HG02759 (cell line): Measurements from ENCODE around the gene PALM.

Experiments used
- ATAC-seq: cut with Tn5 transposase; IDR thresholded peaks from one replicate; pipeline ENCODE4 v1.9.1; 2021; ENCODE audit warnings: mild to moderate bottlenecking, moderate library complexity; ENCODE audit not compliant: unreplicated experiment

Gene PALM

GRCh38 chr19:750640-751423 is 42.1 kb downstream of the PALM start, which contains the start of gene MISP:
Gene MISP, plus strand, starts transcription at chr19:751112. Its CDS starts 5,835 bp downstream, at chr19:756947.
- no peak for ATAC-seq

- ATAC-seq = no peak
Observed at GRCh38 chr19:751501-752341, 43.0 kb downstream of the PALM start.

GRCh38 chr19:752652-753517 is 44.1 kb downstream of the PALM start:
- ATAC-seq = no peak

- ATAC-seq = no peak
Observed at GRCh38 chr19:754530-754929, 45.8 kb downstream of the PALM start.

GRCh38 chr19:755063-755462 is 46.3 kb downstream of the PALM start:
- no peak for ATAC-seq

- no peak for ATAC-seq
Observed at GRCh38 chr19:756236-756635, 47.5 kb downstream of the PALM start.

GRCh38 chr19:756821-757688 is 48.3 kb downstream of the PALM start:
- ATAC-seq = no peak

GRCh38 chr19:757811-758668 is 49.3 kb downstream of the PALM start:
- no peak for ATAC-seq

- no peak for ATAC-seq
Observed at GRCh38 chr19:763181-763580, 54.4 kb downstream of the PALM start.

- ATAC-seq = no peak
Observed at GRCh38 chr19:763869-764268, 55.1 kb downstream of the PALM start.

GRCh38 chr19:764301-764700 is 55.6 kb downstream of the PALM start:
- ATAC-seq = no peak

- ATAC-seq = no peak
Observed at GRCh38 chr19:765179-765738, 56.5 kb downstream of the PALM start.

GRCh38 chr19:768424-768823 is 59.7 kb downstream of the PALM start:
- ATAC-seq = no peak

GRCh38 chr19:769616-770015 is 60.9 kb downstream of the PALM start:
- no peak for ATAC-seq

- ATAC-seq = no peak
Observed at GRCh38 chr19:771332-771785, 62.6 kb downstream of the PALM start.

GRCh38 chr19:772063-772462 is 63.3 kb downstream of the PALM start:
- ATAC-seq = no peak

GRCh38 chr19:772730-773436 is 64.1 kb downstream of the PALM start:
- ATAC-seq = no peak

- no peak for ATAC-seq
Observed at GRCh38 chr19:776549-776948, 67.8 kb downstream of the PALM start.
